ENCODE results near the gene TRABD2B. TPM values are rescaled to one million over a fixed set of nuclear protein-coding genes. Genes with fewer than 3 reads are reported as not detected.

TRABD2B gene
- total and polyA plus RNA-seq, 2 donors from 2014 or later, result 19.8 to 62.0 TPM

DNA sequence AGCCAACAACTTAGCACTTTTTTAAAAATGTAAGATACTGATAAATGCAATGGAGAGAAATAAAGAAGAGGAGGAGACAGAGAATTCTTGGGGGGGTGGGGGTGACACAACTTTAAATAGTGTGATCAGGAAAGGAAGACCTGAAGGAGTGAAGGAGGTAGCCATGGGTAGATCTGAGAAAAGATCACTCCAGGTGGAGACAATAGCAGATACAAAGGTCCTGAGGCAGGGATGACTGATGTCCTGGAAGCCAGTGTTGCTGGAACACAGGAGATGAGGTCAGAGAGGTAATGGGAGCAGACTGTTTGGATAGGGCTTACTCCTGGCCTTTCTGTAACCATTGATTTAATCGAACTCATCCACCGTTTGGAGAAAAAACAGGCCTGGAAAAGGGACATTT is 24.6 kb upstream of the TRABD2B start:
- FAIRE-seq, result no peak
- Histone ChIP-seq H3K4me1 (ENCODE audit: control insufficient read depth in 2 of 3, insufficient read depth in 2 of 3, low read depth in 1 of 3, low read length in 3 of 3) (peaks cover 0 to 2% (median 0%) of the 10 kb centered on the region in 3 donors), H3K27ac (ENCODE audit: low read depth in 2 of 2, low read length in 2 of 2) (no peak overlapping the region), H3K36me3 (ENCODE audit: control insufficient read depth in 2 of 3, insufficient read depth in 3 of 3, low read length in 3 of 3) (no peaks in the 10 kb centered on the region), H3K9me3 (ENCODE audit: control insufficient read depth in 2 of 3, insufficient read depth in 1 of 3, low read length in 3 of 3) (no peaks in the 10 kb centered on the region), H3K9ac (ENCODE audit: low read length in 3 of 3) (no peak overlapping the region), H3K27me3 (ENCODE audit: control insufficient read depth, insufficient read depth, low read length) (no peaks in the 10 kb centered on the region), H3K4me3 (ENCODE audit: low read length in 3 of 3) (no peak overlapping the region)
- TF ChIP-seq, protein P1, sequence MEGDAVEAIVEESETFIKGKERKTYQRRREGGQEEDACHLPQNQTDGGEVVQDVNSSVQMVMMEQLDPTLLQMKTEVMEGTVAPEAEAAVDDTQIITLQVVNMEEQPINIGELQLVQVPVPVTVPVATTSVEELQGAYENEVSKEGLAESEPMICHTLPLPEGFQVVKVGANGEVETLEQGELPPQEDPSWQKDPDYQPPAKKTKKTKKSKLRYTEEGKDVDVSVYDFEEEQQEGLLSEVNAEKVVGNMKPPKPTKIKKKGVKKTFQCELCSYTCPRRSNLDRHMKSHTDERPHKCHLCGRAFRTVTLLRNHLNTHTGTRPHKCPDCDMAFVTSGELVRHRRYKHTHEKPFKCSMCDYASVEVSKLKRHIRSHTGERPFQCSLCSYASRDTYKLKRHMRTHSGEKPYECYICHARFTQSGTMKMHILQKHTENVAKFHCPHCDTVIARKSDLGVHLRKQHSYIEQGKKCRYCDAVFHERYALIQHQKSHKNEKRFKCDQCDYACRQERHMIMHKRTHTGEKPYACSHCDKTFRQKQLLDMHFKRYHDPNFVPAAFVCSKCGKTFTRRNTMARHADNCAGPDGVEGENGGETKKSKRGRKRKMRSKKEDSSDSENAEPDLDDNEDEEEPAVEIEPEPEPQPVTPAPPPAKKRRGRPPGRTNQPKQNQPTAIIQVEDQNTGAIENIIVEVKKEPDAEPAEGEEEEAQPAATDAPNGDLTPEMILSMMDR (IDR thresholded peaks at IDR 0.05; ENCODE audit: borderline replicate concordance, extremely low read depth, insufficient read depth), result no peak
- no peak for DNase-seq
- intact Hi-C loops (cut with DNase I), result no loop called here

DNA sequence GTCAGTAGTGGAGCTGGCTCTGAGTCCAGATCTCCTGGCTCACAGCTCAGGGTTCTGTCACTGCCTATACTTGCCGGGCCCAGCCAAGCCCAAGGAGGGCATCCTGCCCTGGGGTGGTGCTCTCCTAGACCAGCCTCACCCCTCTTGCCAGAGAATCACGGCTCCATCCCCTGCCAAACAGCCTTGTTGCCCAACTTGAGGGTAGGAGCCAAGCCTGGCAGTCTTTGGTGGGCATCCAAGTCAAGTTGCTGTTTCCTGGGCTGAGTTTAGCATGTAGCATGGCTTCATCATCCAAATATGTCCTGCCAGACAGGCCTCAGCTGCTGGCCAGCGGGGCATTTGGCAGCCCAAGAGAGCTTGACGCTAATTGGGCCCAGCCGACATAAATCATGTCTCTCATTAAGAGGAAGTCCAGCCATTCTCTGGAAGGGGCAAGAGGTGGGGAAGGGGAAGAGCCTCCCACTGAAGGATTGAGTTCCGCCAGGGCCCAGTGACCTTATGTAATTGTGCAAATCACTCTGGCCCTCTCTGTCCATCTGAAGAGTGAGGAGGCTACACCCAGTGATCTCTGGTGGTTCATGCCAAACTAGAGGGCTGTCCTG is 22.6 kb upstream of the TRABD2B start:
- H3K4me1 ChIP-seq (ENCODE audit: control insufficient read depth in 2 of 3, insufficient read depth in 2 of 3, low read depth in 1 of 3, low read length in 3 of 3), result peaks cover 0 to 2% (median 0%) of the 10 kb centered on the region in 3 donors
- H3K36me3 ChIP-seq (ENCODE audit: control insufficient read depth in 2 of 3, insufficient read depth in 3 of 3, low read length in 3 of 3), result no peaks in the 10 kb centered on the region
- H3K9ac ChIP-seq (ENCODE audit: low read length in 3 of 3), result no peak overlapping the region
- FAIRE-seq, result no peak
- intact Hi-C loops (cut with DNase I), result no loop called here
- TF ChIP-seq, protein P1 (IDR thresholded peaks at IDR 0.05; ENCODE audit: borderline replicate concordance, extremely low read depth, insufficient read depth), result no peak
- no peak overlapping the region for H3K27ac ChIP-seq (ENCODE audit: low read depth in 2 of 2, low read length in 2 of 2)
- H3K27me3 ChIP-seq (ENCODE audit: control insufficient read depth, insufficient read depth, low read length), result no peaks in the 10 kb centered on the region
- no peaks in the 10 kb centered on the region for H3K9me3 ChIP-seq (ENCODE audit: control insufficient read depth in 2 of 3, insufficient read depth in 1 of 3, low read length in 3 of 3)
- peak; percentile 63 to 82 (median 77) for DNase-seq
- H3K4me3 ChIP-seq (ENCODE audit: low read length in 3 of 3), result no peak overlapping the region

DNA sequence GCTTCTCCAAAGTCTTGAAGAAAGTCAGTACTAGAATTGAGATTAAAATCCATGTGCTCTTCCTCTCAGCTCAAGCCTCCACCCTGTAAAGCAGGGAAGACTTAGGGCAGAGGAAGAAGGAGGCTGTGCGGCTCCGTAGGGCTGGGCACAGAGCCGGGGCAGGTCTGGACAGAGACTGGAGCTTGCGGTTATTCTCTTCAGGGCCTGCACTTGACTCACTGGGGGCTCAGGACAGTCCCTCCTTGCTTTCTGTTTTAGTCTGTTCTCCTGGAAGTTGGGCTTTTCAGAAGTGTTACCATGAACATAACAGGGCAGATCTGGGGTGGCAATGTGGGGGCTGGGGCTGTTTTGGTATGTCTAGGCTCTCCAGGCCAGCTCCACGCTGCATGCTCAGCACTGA is 21.6 kb upstream of the TRABD2B start:
- no peaks in the 10 kb centered on the region for H3K9me3 ChIP-seq (ENCODE audit: control insufficient read depth in 2 of 3, insufficient read depth in 1 of 3, low read length in 3 of 3)
- H3K4me3 ChIP-seq (ENCODE audit: low read length in 3 of 3), result no peak overlapping the region
- TF ChIP-seq, protein P1 (IDR thresholded peaks at IDR 0.05; ENCODE audit: borderline replicate concordance, extremely low read depth, insufficient read depth), result no peak
- FAIRE-seq (no peak), DNase-seq (peak in 1 of 5 donors; percentile 21)
- H3K27me3 ChIP-seq (ENCODE audit: control insufficient read depth, insufficient read depth, low read length), result no peaks in the 10 kb centered on the region
- peaks cover 0 to 2% (median 0%) of the 10 kb centered on the region in 3 donors for H3K4me1 ChIP-seq (ENCODE audit: control insufficient read depth in 2 of 3, insufficient read depth in 2 of 3, low read depth in 1 of 3, low read length in 3 of 3)
- no peaks in the 10 kb centered on the region for H3K36me3 ChIP-seq (ENCODE audit: control insufficient read depth in 2 of 3, insufficient read depth in 3 of 3, low read length in 3 of 3)
- no peak overlapping the region for H3K9ac ChIP-seq (ENCODE audit: low read length in 3 of 3)
- no peak overlapping the region for H3K27ac ChIP-seq (ENCODE audit: low read depth in 2 of 2, low read length in 2 of 2)
- intact Hi-C loops (cut with DNase I), result no loop called here

DNA sequence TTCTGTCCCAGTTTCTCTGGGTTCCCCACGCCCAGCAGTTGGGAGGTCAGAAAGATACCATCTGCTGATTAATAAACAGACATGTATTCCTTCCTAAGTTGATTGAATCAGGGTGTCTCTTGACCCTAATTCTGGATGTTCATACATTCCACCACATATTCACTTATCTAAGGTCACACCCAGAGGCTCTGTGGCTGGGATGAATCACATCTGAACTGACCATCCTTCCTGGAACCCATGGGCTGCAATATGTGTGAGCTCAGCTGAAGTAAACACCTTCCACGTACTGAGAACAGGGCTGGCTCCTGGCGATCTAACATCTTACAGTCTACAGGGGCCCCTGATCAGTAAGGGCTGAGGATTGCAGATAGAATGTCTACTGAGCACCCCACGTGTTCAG is 20.5 kb upstream of the TRABD2B start:
- Histone ChIP-seq H3K9me3 (ENCODE audit: control insufficient read depth in 2 of 3, insufficient read depth in 1 of 3, low read length in 3 of 3) (no peaks in the 10 kb centered on the region), H3K9ac (ENCODE audit: low read length in 3 of 3) (no peak overlapping the region), H3K27me3 (ENCODE audit: control insufficient read depth, insufficient read depth, low read length) (no peaks in the 10 kb centered on the region), H3K4me3 (ENCODE audit: low read length in 3 of 3) (no peak overlapping the region), H3K4me1 (ENCODE audit: control insufficient read depth in 2 of 3, insufficient read depth in 2 of 3, low read depth in 1 of 3, low read length in 3 of 3) (peaks cover 0 to 2% (median 0%) of the 10 kb centered on the region in 3 donors), H3K27ac (ENCODE audit: low read depth in 2 of 2, low read length in 2 of 2) (no peak overlapping the region), H3K36me3 (ENCODE audit: control insufficient read depth in 2 of 3, insufficient read depth in 3 of 3, low read length in 3 of 3) (no peaks in the 10 kb centered on the region)
- DNase-seq, result peak in 1 of 5 donors; percentile 23
- TF ChIP-seq, protein P1 (IDR thresholded peaks at IDR 0.05; ENCODE audit: borderline replicate concordance, extremely low read depth, insufficient read depth), result no peak
- no peak for FAIRE-seq
- intact Hi-C loops (cut with DNase I), result no loop called here

Measured in kidney (tissue), 14 donors.